Liver (tissue), 9 donors: ENCODE results near the gene FRAT1. TPM values are rescaled to one million over a fixed set of nuclear protein-coding genes. Genes with fewer than 3 reads are reported as not detected.

Experiments used
- DNase-seq: peaks from one replicate; pipeline ENCODE4 v3.0.0-alpha.2; 2017; ENCODE audit warnings: low spot score
- H3K27ac ChIP-seq, 2 donors: one replicate each; pipeline ENCODE4 v1.7.0; 2013; ENCODE audit warnings: inconsistent platforms in 2 of 2, low read length in 2 of 2, control low read depth in 1 of 2, low read depth in 1 of 2, mild to moderate bottlenecking in 1 of 2
- H3K27me3 ChIP-seq, 4 donors: one replicate each; pipeline versions ENCODE4 v1.6.1 to v1.7.0; 2013; ENCODE audit warnings: low read length in 3 of 4, inconsistent platforms in 1 of 4, mild to moderate bottlenecking in 1 of 4, moderate library complexity in 1 of 4; ENCODE audit not compliant: control insufficient read depth in 4 of 4, insufficient read depth in 4 of 4
- H3K36me3 ChIP-seq, 4 donors: one replicate each; pipeline versions ENCODE4 v1.6.1 to v1.7.0; 2013; ENCODE audit warnings: low read length in 3 of 4, mild to moderate bottlenecking in 3 of 4, low read depth in 1 of 4, moderate library complexity in 1 of 4; ENCODE audit not compliant: control insufficient read depth in 4 of 4, insufficient read depth in 3 of 4
- H3K4me1 ChIP-seq, 4 donors: one replicate each; pipeline versions ENCODE4 v1.6.1 to v1.7.0; 2013; ENCODE audit warnings: low read length in 3 of 4, mild to moderate bottlenecking in 3 of 4, moderate library complexity in 1 of 4; ENCODE audit not compliant: control insufficient read depth in 4 of 4, insufficient read depth in 4 of 4
- H3K4me3 ChIP-seq, 3 donors: one replicate each; pipeline versions ENCODE4 v1.6.1 to v1.7.0; 2013; ENCODE audit warnings: low read length in 3 of 3, control low read depth in 1 of 3, low read depth in 1 of 3, mild to moderate bottlenecking in 1 of 3
- H3K9ac ChIP-seq, 2 donors: one replicate each; pipeline ENCODE4 v1.7.0; 2013; ENCODE audit warnings: low read length in 2 of 2, mild to moderate bottlenecking in 2 of 2, moderate library complexity in 2 of 2, control low read depth in 1 of 2, low read depth in 1 of 2
- H3K9me3 ChIP-seq, 4 donors: one replicate each; pipeline versions ENCODE4 v1.6.1 to v1.7.0; 2013; ENCODE audit warnings: low read length in 3 of 4; ENCODE audit not compliant: control insufficient read depth in 4 of 4
- EGR1 ChIP-seq, 2 donors: IDR thresholded peaks; 2 replicates each; pipeline ENCODE4 v1.6.1; 2016 to 2018; ENCODE audit warnings: antibody characterized with exemption in 2 of 2, low read depth in 2 of 2
- HNF4A ChIP-seq, 2 donors: conservative IDR thresholded peaks; 2 replicates each; pipeline ENCODE4 v1.6.1; 2016; ENCODE audit warnings: antibody characterized with exemption in 2 of 2, mild to moderate bottlenecking in 2 of 2
- HNF4G ChIP-seq: IDR thresholded peaks from 2 replicates; pipeline ENCODE4 v1.6.1; 2016; ENCODE audit warnings: antibody characterized with exemption
- JUND ChIP-seq, 2 donors: IDR thresholded peaks; 2 replicates each; pipeline ENCODE4 v1.6.1; 2016; ENCODE audit warnings: antibody characterized with exemption in 2 of 2
- NR2F2 ChIP-seq: IDR thresholded peaks from 2 replicates; pipeline ENCODE4 v1.6.1; 2016; ENCODE audit warnings: antibody characterized with exemption
- RAD21 ChIP-seq, 2 donors: IDR thresholded peaks; 2 replicates each; pipeline ENCODE4 v1.6.1; 2016; ENCODE audit warnings: antibody characterized with exemption in 2 of 2, mild to moderate bottlenecking in 2 of 2
- RXRA ChIP-seq, 2 donors: IDR thresholded peaks; 2 replicates each; pipeline ENCODE4 v1.6.1; 2017 to 2018; ENCODE audit warnings: antibody characterized with exemption in 2 of 2, mild to moderate bottlenecking in 1 of 2
- TAF1 ChIP-seq: conservative IDR thresholded peaks from 2 replicates; pipeline ENCODE4 v1.6.1; 2016; ENCODE audit warnings: antibody characterized with exemption, mild to moderate bottlenecking
- YY1 ChIP-seq: IDR thresholded peaks from 2 replicates; pipeline ENCODE4 v1.6.1; 2016; ENCODE audit warnings: antibody characterized with exemption, mild to moderate bottlenecking
- WGBS: extraction: QIAGEN DNeasy Blood & Tissue Kit; methylation state at CpG from one replicate; pipeline ENCODE4 v1.1.7; 2013; 5-methylcytosine and 5-hydroxymethylcytosine counted together
- polyA plus RNA-seq, 2 donors: library from polyadenylated mRNA; stranded (reverse) in 1 of 2; unstranded in 1 of 2; fragments of 200-250 nt in 1 of 2; fragments of >200 nt in 1 of 2; fragmentation: Nextera tagmentation in 1 of 2; extraction: Ambion mirVana in 1 of 2; gene quantifications; one replicate each; pipeline versions ENCODE4 v1.2.1 to v1.2.3, GENCODE V29; 2013 to 2015
- total RNA-seq, 2 donors: library from RNA; depleted of rRNA; stranded (reverse); fragments of >200 nt; gene quantifications; one replicate each; pipeline ENCODE4 v1.2.3, GENCODE V29; 2014
- TF ChIP-seq, protein P1 (sequence below): IDR thresholded peaks from 2 replicates; pipeline ENCODE4 v1.6.1; 2016; ENCODE audit warnings: antibody characterized with exemption
- TF ChIP-seq, protein P2 (sequence below): IDR thresholded peaks from 2 replicates; pipeline ENCODE4 v1.6.1; 2016; ENCODE audit warnings: antibody characterized with exemption
- TF ChIP-seq, protein P3 (sequence below): fragments of 150-350 bp; IDR thresholded peaks from 2 replicates; pipeline ENCODE4 v1.5.1; 2017; ENCODE audit warnings: improper control_type of control experiment, low read depth, low read length; ENCODE audit not compliant: missing input control
- donor health status: healthy.
- donor health status: healthy.
- donor health status: healthy.
- donor health status: healthy.
- donor health status: healthy.

The FRAT1 gene
- total and polyA plus RNA-seq, 4 donors, result 4.3 to 7.4 (median 5.2) TPM

DNA sequence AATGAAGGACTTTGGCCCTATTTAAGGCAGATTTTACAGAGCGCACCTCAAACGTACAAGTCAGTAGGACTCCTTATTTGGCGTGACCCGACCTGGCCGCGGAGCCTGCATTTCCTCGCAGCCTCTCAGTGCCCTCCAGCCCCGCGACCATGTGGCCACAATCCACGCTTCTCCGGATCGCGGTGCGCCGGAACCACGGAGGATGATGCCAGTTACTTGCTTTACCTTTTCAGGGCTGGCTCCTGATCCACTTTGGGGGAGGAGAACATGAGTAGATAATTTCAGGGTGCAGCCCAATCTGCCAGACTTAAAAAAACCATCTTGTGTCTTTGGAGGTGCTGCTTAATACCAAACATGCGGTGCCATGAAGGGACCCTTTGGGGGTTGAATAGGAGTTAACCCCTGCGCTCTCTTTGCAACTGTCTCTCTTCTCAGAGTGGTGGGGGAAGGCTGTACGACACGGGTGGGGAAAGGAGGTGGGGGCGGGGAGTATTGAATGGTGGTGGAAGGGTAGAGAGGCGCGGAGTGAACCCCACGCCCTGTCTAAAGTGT is 1.5 kb downstream of the FRAT1 start:
- Histone ChIP-seq H3K27me3 (no peaks in the 10 kb centered on the region), H3K27ac (peak overlapping the region; percentile 98 to 100), H3K9ac (peak overlapping the region; percentile 85 to 94), H3K9me3 (no peaks in the 10 kb centered on the region), H3K4me3 (peak overlapping the region; percentile 52 to 90 (median 71)), H3K4me1 (peaks cover 0 to 30% (median 13%) of the 10 kb centered on the region in 4 donors), H3K36me3 (no peaks in the 10 kb centered on the region)
- TF ChIP-seq, protein P1, sequence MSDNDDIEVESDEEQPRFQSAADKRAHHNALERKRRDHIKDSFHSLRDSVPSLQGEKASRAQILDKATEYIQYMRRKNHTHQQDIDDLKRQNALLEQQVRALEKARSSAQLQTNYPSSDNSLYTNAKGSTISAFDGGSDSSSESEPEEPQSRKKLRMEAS, result peak; percentile 18
- TF ChIP-seq EGR1 (IDR thresholded peaks at IDR 0.05; ENCODE audit: low read depth in 2 of 2) (peak in 1 of 2 donors; percentile 8), JUND (IDR thresholded peaks at IDR 0.05) (no peak), TAF1 (peak; percentile 25), NR2F2 (peak; percentile 9), HNF4G (peak; percentile 18), YY1 (no peak)
- TF ChIP-seq, protein P2, sequence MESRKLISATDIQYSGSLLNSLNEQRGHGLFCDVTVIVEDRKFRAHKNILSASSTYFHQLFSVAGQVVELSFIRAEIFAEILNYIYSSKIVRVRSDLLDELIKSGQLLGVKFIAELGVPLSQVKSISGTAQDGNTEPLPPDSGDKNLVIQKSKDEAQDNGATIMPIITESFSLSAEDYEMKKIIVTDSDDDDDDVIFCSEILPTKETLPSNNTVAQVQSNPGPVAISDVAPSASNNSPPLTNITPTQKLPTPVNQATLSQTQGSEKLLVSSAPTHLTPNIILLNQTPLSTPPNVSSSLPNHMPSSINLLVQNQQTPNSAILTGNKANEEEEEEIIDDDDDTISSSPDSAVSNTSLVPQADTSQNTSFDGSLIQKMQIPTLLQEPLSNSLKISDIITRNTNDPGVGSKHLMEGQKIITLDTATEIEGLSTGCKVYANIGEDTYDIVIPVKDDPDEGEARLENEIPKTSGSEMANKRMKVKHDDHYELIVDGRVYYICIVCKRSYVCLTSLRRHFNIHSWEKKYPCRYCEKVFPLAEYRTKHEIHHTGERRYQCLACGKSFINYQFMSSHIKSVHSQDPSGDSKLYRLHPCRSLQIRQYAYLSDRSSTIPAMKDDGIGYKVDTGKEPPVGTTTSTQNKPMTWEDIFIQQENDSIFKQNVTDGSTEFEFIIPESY, result no peak
- TF ChIP-seq, protein P3, sequence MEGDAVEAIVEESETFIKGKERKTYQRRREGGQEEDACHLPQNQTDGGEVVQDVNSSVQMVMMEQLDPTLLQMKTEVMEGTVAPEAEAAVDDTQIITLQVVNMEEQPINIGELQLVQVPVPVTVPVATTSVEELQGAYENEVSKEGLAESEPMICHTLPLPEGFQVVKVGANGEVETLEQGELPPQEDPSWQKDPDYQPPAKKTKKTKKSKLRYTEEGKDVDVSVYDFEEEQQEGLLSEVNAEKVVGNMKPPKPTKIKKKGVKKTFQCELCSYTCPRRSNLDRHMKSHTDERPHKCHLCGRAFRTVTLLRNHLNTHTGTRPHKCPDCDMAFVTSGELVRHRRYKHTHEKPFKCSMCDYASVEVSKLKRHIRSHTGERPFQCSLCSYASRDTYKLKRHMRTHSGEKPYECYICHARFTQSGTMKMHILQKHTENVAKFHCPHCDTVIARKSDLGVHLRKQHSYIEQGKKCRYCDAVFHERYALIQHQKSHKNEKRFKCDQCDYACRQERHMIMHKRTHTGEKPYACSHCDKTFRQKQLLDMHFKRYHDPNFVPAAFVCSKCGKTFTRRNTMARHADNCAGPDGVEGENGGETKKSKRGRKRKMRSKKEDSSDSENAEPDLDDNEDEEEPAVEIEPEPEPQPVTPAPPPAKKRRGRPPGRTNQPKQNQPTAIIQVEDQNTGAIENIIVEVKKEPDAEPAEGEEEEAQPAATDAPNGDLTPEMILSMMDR, result no peak
- WGBS, result 7% methylated on average over 24 of the region's 24 CpGs
- DNase-seq, result no peak

DNA sequence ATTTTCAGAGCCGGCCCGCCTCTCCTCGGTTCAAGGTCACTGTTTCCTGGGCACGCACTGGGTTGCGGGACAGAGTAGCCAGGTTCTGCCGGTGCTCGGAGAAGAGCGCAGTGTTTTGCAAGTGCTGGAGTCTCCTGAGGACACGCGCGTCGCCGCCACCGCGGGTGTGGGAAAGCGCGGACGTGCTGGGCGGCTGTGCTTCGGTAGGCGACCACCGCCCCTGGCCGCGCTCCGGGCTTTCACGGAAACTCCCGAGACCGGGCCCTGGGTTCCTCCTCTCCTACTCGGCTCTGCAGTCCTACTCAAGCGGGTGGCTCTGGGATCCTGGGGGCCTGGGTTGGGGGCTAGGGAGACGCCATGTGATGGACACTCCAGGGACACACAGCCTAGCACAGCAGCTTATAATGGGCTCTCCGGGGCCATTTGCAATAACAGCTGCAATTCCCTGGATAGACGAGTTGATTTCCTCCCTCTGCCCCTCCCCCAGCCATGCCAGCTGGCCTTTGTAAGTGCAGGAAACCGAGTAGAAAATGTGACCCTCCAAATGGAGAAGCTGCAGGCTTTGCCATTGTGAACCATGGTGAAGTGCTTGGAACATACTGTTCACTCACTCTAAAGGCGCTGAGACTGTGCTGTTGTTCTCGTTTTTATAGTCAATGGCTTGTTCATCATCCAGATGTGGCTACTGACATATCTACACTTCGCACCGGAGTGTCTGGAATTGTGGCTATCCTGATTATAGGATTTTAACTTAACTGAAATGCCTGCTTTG is 2.1 kb downstream of the FRAT1 start:
- no peak for DNase-seq
- peak overlapping the region; percentile 52 to 90 (median 71) for H3K4me3 ChIP-seq
- peak overlapping the region; percentile 85 to 94 for H3K9ac ChIP-seq
- peaks cover 0 to 34% (median 16%) of the 10 kb centered on the region in 4 donors for H3K4me1 ChIP-seq
- H3K27ac ChIP-seq, result peak overlapping the region; percentile 98 to 100
- WGBS, result 12% methylated on average over 38 of the region's 38 CpGs
- H3K9me3 ChIP-seq, result no peaks in the 10 kb centered on the region
- TF ChIP-seq HNF4A (conservative IDR thresholded peaks at IDR 0.05), result peak; percentile 59 to 61
- TF ChIP-seq, protein P1, result no peak
- TF ChIP-seq EGR1 (IDR thresholded peaks at IDR 0.05; ENCODE audit: low read depth in 2 of 2), result peak in 1 of 2 donors; percentile 1
- TF ChIP-seq, protein P3, result no peak
- TF ChIP-seq RXRA (IDR thresholded peaks at IDR 0.05), result peak; percentile 69 to 70
- TF ChIP-seq RAD21 (IDR thresholded peaks at IDR 0.05), result no peak
- TF ChIP-seq YY1, result peak; percentile 70
- TF ChIP-seq HNF4G, result peak; percentile 21
- TF ChIP-seq NR2F2, result no peak
- no peaks in the 10 kb centered on the region for H3K36me3 ChIP-seq
- no peaks in the 10 kb centered on the region for H3K27me3 ChIP-seq
